GM18505 (cell line): ENCODE results near the gene MDM4.
A peak's percentile ranks its signal among the peaks of the same experiment; 100 is the strongest.

Source experiments
- ATAC-seq: cut with Tn5 transposase; IDR thresholded peaks from one replicate; pipeline ENCODE4 v1.9.1; 2021; ENCODE audit not compliant: unreplicated experiment
- POLR2A ChIP-seq: IDR thresholded peaks from 4 replicates; pipeline ENCODE4 v1.6.1; 2011; ENCODE audit warnings: borderline replicate concordance; ENCODE audit not compliant: insufficient read depth, insufficient read length; ENCODE audit errors: extremely low read depth

The MDM4 gene

DNA sequence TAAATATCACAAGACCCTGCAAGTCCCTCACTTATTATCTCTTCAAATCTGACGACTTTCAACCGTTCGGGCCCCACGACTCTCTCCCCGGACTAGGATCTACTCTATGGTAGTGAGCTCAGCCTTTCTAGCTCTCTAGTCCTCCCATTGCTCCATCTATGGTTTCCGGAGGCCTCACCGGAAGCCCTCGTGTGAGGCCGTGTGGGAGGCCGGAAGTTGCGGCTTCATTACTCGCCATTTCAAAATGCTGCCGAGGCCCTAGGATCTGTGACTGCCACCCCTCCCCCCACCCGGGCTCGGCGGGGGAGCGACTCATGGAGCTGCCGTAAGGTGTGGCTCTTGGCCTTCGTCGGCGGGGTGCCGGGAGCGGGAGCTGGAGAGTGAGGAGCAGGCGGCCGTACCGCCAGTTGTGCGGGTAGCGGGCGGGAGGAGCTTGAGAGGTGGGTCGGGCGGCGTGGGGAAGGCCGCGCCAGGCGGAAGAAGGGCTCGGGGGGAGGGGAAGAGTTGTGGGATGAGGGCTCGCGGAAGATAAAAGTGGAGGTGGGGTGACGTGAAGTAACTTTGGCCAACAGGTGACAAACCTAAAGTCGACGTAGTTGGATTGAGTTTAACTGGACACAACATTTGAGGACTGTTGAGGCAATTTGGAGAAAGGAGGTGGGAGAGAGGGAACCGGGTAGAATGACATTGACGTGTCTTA, at the start of gene MDM4:
MDM4 (plus strand) TSS at position 227 of the 700 bp plus-strand sequence. CDS start 9,113 bp downstream, outside the sequence.
- TF ChIP-seq POLR2A = peak; percentile 74
- ATAC-seq = peak; percentile 66

DNA sequence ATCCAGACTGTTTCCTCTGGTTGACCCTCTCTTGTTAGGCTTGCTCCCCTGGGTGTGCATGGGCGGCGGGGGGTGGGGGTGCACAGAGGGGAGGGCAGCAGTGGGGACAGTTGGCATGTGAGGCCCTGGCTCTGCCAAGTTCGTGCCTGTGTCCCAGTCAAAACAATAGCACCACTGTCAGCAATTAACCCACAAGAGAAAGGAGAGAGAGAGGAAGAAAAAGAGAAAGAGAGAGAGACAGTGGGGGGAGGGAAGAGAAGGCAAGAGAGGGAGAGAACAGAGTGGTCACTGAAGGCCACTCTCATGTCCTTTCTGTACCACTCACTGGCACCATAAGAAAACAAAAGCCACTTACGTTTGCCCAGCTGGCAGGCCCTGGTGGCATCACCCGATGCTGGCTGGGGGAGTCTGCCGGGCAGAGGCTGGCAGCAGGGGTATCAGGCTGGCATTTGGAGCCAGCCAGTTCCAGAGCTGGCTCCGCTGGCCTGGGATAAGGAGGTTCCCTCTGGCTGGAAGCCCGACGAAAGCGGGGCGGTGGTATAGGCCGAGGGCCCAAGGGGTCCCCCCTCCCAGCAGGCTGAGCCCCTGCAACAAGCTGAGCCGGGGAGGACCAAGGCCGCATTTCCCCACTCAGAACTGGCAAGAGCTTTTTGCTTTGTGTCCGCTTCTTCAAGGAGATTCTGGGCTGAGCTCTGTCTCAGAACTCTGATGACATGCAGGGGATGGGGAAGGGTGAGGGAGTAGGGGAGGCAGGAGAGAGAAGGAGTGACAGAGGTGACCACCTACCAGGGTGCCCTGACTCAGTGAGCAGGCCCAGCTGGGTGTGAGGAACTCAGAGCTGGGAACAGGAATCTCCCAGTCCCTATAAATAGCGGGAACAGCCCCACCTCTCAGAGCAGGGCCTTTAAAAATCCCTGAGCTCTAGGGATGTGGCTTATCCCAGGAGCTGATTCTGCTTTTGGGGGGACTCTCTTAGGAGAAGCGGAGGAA, 49.5 kb upstream of the MDM4 start:
- ATAC-seq = no peak
- no peak for TF ChIP-seq POLR2A

GRCh38 chr1:204468206-204468605, 48.0 kb upstream of the MDM4 start:
- no peak for TF ChIP-seq POLR2A

DNA sequence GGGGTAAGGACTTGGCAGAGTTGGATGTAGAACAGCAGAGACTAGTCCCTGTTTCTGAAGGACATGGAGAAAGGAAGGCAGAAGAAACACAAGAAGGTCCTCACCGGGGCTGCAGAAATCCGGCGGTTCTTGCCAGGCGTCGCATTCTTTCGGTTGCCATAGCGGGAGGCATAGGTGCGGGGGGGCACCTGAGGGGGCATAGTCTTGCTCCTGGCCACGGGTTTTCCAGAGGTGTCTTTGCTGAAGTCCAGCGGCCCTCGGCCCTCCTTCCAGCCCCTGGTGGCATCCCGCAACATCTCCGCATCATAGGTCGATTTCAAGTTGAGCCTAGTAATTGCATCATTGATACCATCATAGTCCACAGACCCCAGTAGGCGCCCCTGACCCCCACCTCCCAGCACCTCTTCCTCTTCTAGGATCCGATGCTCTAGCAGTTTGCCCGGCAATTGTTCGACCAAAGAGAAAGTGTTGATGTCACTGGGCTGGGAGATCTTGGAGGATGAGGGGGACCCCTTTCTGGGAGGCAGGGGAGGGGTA, 47.4 kb upstream of the MDM4 start:
- no peak for ATAC-seq
- no peak for TF ChIP-seq POLR2A

More at GRCh38 chr1:204468206-204468605, 48.0 kb upstream of the MDM4 start:
- no peak for ATAC-seq

GRCh38 chr1:204469304-204469703, 46.9 kb upstream of the MDM4 start:
- TF ChIP-seq POLR2A = no peak
- ATAC-seq = no peak

- ATAC-seq = no peak
- TF ChIP-seq POLR2A = no peak
Measured at GRCh38 chr1:204471687-204472086, 44.5 kb upstream of the MDM4 start.

DNA sequence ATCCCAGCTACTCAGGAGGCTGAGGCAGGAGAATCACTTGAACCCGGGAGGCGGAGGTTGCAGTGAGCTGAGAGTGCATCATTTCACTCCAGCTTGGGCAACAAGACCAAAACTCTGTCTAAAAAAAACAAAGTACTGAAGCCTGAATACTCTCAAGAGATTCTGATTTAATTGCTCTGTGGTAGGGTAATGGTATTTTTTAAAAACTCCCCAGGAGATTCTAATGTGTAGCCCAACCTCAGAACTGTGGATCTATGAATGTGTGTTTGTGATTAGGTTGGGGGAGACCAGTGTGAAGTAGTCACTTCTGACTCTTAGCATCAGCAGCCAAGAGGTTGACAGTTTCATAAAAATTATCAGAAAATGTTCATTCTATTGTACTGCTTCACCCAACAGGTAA, 43.5 kb upstream of the MDM4 start:
- no peak for ATAC-seq
- TF ChIP-seq POLR2A = no peak

- ATAC-seq = no peak
- TF ChIP-seq POLR2A = no peak
Measured at GRCh38 chr1:204473400-204473965, 42.7 kb upstream of the MDM4 start.

GRCh38 chr1:204475656-204476432, 40.4 kb upstream of the MDM4 start:
- TF ChIP-seq POLR2A = no peak
- ATAC-seq = no peak

- no peak for TF ChIP-seq POLR2A
- ATAC-seq = no peak
Measured at GRCh38 chr1:204476563-204476962, 39.6 kb upstream of the MDM4 start.

- ATAC-seq = no peak
Measured at GRCh38 chr1:204477036-204477740, 39.0 kb upstream of the MDM4 start.

More at GRCh38 chr1:204477036-204477740, 39.0 kb upstream of the MDM4 start:
- TF ChIP-seq POLR2A = no peak
